HEK293 (cell line): ENCODE measurements around the gene SLC7A14.

Experiments used
- CTCF ChIA-PET: fragments of 350-600 bp; formaldehyde crosslinking; extraction: SDS; loops from one replicate; lab custom pipeline; 2021; ENCODE audit warnings: antibody characterized with exemption; lab: Yijun Ruan, JAX
- POLR2A ChIA-PET: fragments of 300-600 bp; formaldehyde crosslinking; extraction: SDS; loops from one replicate; lab custom pipeline; 2020; ENCODE audit warnings: antibody characterized with exemption, inconsistent platforms; lab: Yijun Ruan, JAX
- H3K27ac ChIP-seq: fragments of 200-500 bp; sonication (Bioruptor generic); 2 replicates; pipeline ENCODE4 v1.5.1; 2014; ENCODE audit warnings: low read depth, low read length, control low read depth, inconsistent platforms; ENCODE audit errors: extremely low read depth
- H3K36me3 ChIP-seq, 2 experiments: fragments of 200-500 bp in 1 of 2; sonication (Bioruptor generic) in 1 of 2; 1 replicate in 1 of 2; 2 replicates in 1 of 2; pipeline ENCODE4 v1.5.1; 2014 to 2017; ENCODE audit warnings: inconsistent platforms in 2 of 2, low read length in 2 of 2; ENCODE audit not compliant: control insufficient read depth in 2 of 2, insufficient read depth in 1 of 2
- H3K4me1 ChIP-seq: fragments of 200-500 bp; sonication (Bioruptor generic); 2 replicates; pipeline ENCODE4 v1.5.1; 2014; ENCODE audit warnings: mild to moderate bottlenecking, low read length, inconsistent platforms; ENCODE audit not compliant: control insufficient read depth, insufficient read depth
- H3K4me3 ChIP-seq: 2 replicates; pipeline ENCODE4 v1.5.1; 2011; ENCODE audit warnings: low read depth, mild to moderate bottlenecking, control low read depth, low read length, moderate library complexity
- H3K9me3 ChIP-seq: fragments of 200-500 bp; sonication (Bioruptor generic); 2 replicates; pipeline ENCODE4 v1.5.1; 2014; ENCODE audit warnings: low read depth, low read length, inconsistent platforms; ENCODE audit not compliant: control insufficient read depth, insufficient read depth
- HOXA7 ChIP-seq: sonication (generic); formaldehyde crosslinking; IDR thresholded peaks from 2 replicates; pipeline ENCODE4 v1.8.1; 2022; ENCODE audit warnings: missing genetic modification reagents, borderline replicate concordance
- HOXD13 ChIP-seq: sonication (generic); formaldehyde crosslinking; IDR thresholded peaks from 2 replicates; pipeline ENCODE4 v1.8.0; 2022; ENCODE audit warnings: missing genetic modification reagents, borderline replicate concordance
- KLF10 ChIP-seq: fragments of 450-650 bp; IDR thresholded peaks from 2 replicates; pipeline ENCODE4 v1.5.1; 2018; ENCODE audit warnings: missing biosample characterization, mild to moderate bottlenecking, missing genetic modification characterization
- SCRT2 ChIP-seq: fragments of 450-650 bp; formaldehyde crosslinking; IDR thresholded peaks from 2 replicates; pipeline ENCODE4 v1.5.1; 2016; ENCODE audit warnings: missing biosample characterization, missing genetic modification characterization
- WT1 ChIP-seq: fragments of 450-650 bp; formaldehyde crosslinking; IDR thresholded peaks from 2 replicates; pipeline ENCODE4 v1.5.1; 2016; ENCODE audit warnings: missing biosample characterization, missing genetic modification characterization
- YY2 ChIP-seq: fragments of 450-650 bp; formaldehyde crosslinking; IDR thresholded peaks from 2 replicates; pipeline ENCODE4 v1.5.1; 2016; ENCODE audit warnings: missing biosample characterization, missing genetic modification characterization
- ZBTB11 ChIP-seq: fragments of 450-650 bp; formaldehyde crosslinking; conservative IDR thresholded peaks from 2 replicates; pipeline ENCODE4 v1.5.1; 2016; ENCODE audit warnings: low read depth, missing biosample characterization, missing genetic modification characterization
- ZFP37 ChIP-seq: fragments of 450-650 bp; formaldehyde crosslinking; IDR thresholded peaks from 2 replicates; pipeline ENCODE4 v1.5.1; 2016; ENCODE audit warnings: missing biosample characterization, missing genetic modification characterization
- ZNF112 ChIP-seq: fragments of 450-650 bp; formaldehyde crosslinking; IDR thresholded peaks from 2 replicates; pipeline ENCODE4 v1.5.0; 2017; ENCODE audit warnings: missing biosample characterization, missing genetic modification characterization
- ZNF19 ChIP-seq: fragments of 450-650 bp; formaldehyde crosslinking; IDR thresholded peaks from 2 replicates; pipeline ENCODE4; 2016; ENCODE audit warnings: missing biosample characterization, missing genetic modification characterization, low read depth
- ZNF211 ChIP-seq: fragments of 450-650 bp; formaldehyde crosslinking; IDR thresholded peaks from 2 replicates; pipeline ENCODE4 v1.5.1; 2016; ENCODE audit warnings: low read depth, missing biosample characterization, missing genetic modification characterization
- ZNF23 ChIP-seq: fragments of 450-650 bp; formaldehyde crosslinking; IDR thresholded peaks from 2 replicates; pipeline ENCODE4 v1.5.1; 2016; ENCODE audit warnings: missing biosample characterization, missing genetic modification characterization, borderline replicate concordance
- ZNF350 ChIP-seq: fragments of 450-650 bp; formaldehyde crosslinking; IDR thresholded peaks from 2 replicates; pipeline ENCODE4 v1.5.0; 2017; ENCODE audit warnings: missing biosample characterization, mild to moderate bottlenecking, missing genetic modification characterization
- ZNF394 ChIP-seq: fragments of 450-650 bp; formaldehyde crosslinking; IDR thresholded peaks from 2 replicates; pipeline ENCODE4 v1.5.1; 2016; ENCODE audit warnings: missing biosample characterization, missing genetic modification characterization, mild to moderate bottlenecking, moderate library complexity, borderline replicate concordance
- ZNF521 ChIP-seq: fragments of 450-650 bp; formaldehyde crosslinking; IDR thresholded peaks from 2 replicates; pipeline ENCODE4 v1.5.1; 2017; ENCODE audit warnings: missing biosample characterization, mild to moderate bottlenecking, missing genetic modification characterization
- ZNF529 ChIP-seq: fragments of 450-650 bp; formaldehyde crosslinking; IDR thresholded peaks from 2 replicates; pipeline ENCODE4 v1.5.1; 2017; ENCODE audit warnings: missing genetic modification characterization, missing biosample characterization; ENCODE audit not compliant: insufficient replicate concordance
- ZNF624 ChIP-seq: fragments of 450-650 bp; formaldehyde crosslinking; IDR thresholded peaks from 2 replicates; pipeline ENCODE4 v1.5.1; 2017; ENCODE audit warnings: missing biosample characterization, missing genetic modification characterization
- ZNF645 ChIP-seq: fragments of 450-650 bp; formaldehyde crosslinking; IDR thresholded peaks from 2 replicates; pipeline ENCODE4; 2016; ENCODE audit warnings: missing biosample characterization, missing genetic modification characterization
- ZNF701 ChIP-seq: fragments of 450-650 bp; formaldehyde crosslinking; IDR thresholded peaks from 2 replicates; pipeline ENCODE4 v1.5.1; 2016; ENCODE audit warnings: missing biosample characterization, missing genetic modification characterization
- ZNF76 ChIP-seq: fragments of 450-650 bp; formaldehyde crosslinking; IDR thresholded peaks from 2 replicates; pipeline ENCODE4; 2016; ENCODE audit warnings: low read depth, missing biosample characterization, missing genetic modification characterization, borderline replicate concordance
- ZNF768 ChIP-seq: fragments of 450-650 bp; formaldehyde crosslinking; IDR thresholded peaks from 2 replicates; pipeline ENCODE4 v1.5.1; 2018; ENCODE audit warnings: missing biosample characterization, mild to moderate bottlenecking, missing genetic modification characterization
- ZNF792 ChIP-seq: fragments of 450-650 bp; formaldehyde crosslinking; IDR thresholded peaks from 2 replicates; pipeline ENCODE4 v1.5.1; 2016; ENCODE audit warnings: missing biosample characterization, missing genetic modification characterization
- TF ChIP-seq, protein P1 (sequence below): fragments of 450-650 bp; formaldehyde crosslinking; IDR thresholded peaks from 2 replicates; pipeline ENCODE4 v1.5.1; 2016; ENCODE audit warnings: missing biosample characterization, missing genetic modification characterization
- TF ChIP-seq, protein P2 (sequence below): fragments of 450-650 bp; formaldehyde crosslinking; IDR thresholded peaks from 2 replicates; pipeline ENCODE4 v1.5.1; 2016; ENCODE audit warnings: missing biosample characterization, missing genetic modification characterization
- TF ChIP-seq, protein P3 (sequence below): fragments of 450-650 bp; formaldehyde crosslinking; IDR thresholded peaks from 2 replicates; pipeline ENCODE4 v1.5.1; 2016; ENCODE audit warnings: missing biosample characterization, missing genetic modification characterization

The SLC7A14 gene

DNA sequence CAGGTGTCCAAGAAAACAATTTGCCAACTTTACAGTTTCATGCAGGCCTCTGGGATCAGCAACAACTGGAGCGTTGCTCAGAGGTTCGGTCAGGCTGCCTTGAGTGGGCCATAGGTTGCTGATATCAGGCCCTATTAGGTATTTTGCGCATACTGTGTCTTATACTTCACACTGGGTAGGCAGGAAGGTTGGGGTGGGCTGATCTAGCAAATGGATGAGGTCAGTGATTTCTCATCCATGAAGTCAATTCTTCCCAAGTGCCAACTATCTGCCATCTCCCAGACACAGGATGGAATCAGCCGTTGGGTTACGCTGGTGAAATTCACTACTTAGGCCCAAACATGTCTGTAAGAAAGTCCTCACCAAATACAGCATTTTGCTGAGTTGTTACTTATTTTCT is 77.6 kb downstream of the SLC7A14 start (continued):
- no peak for TF ChIP-seq ZNF645
- TF ChIP-seq ZNF19 (tag by site-specific recombination) = no peak
- TF ChIP-seq KLF10 (tag by site-specific recombination) = no peak
- TF ChIP-seq ZFP37 (tag by site-specific recombination) = no peak
- no peak for TF ChIP-seq ZNF792 (tag by site-specific recombination)
- TF ChIP-seq, protein P1, sequence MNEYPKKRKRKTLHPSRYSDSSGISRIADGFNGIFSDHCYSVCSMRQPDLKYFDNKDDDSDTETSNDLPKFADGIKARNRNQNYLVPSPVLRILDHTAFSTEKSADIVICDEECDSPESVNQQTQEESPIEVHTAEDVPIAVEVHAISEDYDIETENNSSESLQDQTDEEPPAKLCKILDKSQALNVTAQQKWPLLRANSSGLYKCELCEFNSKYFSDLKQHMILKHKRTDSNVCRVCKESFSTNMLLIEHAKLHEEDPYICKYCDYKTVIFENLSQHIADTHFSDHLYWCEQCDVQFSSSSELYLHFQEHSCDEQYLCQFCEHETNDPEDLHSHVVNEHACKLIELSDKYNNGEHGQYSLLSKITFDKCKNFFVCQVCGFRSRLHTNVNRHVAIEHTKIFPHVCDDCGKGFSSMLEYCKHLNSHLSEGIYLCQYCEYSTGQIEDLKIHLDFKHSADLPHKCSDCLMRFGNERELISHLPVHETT (tag by site-specific recombination) = no peak
- TF ChIP-seq ZNF23 (tag by site-specific recombination) = no peak
- no peak for TF ChIP-seq ZNF112 (tag by site-specific recombination)

GRCh38 chr3:170507063-170507462 is 78.8 kb downstream of the SLC7A14 start:
- ChIA-PET CTCF (interaction anchor here (0.6 to 0.9 kb wide), 3 partner anchors 15 to 355 kb away, joined by 3 read pairs; no protein-coding TSS in a partner anchor), POLR2A (no interaction called here)
- Histone ChIP-seq H3K9me3 (no peaks in the 10 kb centered on the region), H3K36me3 (no peaks in the 10 kb centered on the region), H3K4me1 (no peaks in the 10 kb centered on the region), H3K4me3 (no peak overlapping the region), H3K27ac (no peak overlapping the region)
- TF ChIP-seq ZNF350 (no peak), ZBTB11 (no peak), YY2 (tag by site-specific recombination) (no peak), ZNF394 (tag by site-specific recombination) (no peak), SCRT2 (tag by site-specific recombination) (no peak), WT1 (tag by site-specific recombination) (no peak), HOXA7 (no peak), ZNF76 (tag by site-specific recombination) (no peak), ZNF624 (no peak), ZNF529 (no peak), HOXD13 (CRISPR knock-in tag) (no peak), ZNF211 (tag by site-specific recombination) (no peak), ZNF701 (tag by site-specific recombination) (no peak), ZNF768 (tag by site-specific recombination) (no peak), ZNF521 (no peak)
- TF ChIP-seq, protein P2, sequence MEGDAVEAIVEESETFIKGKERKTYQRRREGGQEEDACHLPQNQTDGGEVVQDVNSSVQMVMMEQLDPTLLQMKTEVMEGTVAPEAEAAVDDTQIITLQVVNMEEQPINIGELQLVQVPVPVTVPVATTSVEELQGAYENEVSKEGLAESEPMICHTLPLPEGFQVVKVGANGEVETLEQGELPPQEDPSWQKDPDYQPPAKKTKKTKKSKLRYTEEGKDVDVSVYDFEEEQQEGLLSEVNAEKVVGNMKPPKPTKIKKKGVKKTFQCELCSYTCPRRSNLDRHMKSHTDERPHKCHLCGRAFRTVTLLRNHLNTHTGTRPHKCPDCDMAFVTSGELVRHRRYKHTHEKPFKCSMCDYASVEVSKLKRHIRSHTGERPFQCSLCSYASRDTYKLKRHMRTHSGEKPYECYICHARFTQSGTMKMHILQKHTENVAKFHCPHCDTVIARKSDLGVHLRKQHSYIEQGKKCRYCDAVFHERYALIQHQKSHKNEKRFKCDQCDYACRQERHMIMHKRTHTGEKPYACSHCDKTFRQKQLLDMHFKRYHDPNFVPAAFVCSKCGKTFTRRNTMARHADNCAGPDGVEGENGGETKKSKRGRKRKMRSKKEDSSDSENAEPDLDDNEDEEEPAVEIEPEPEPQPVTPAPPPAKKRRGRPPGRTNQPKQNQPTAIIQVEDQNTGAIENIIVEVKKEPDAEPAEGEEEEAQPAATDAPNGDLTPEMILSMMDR (tag by site-specific recombination) = no peak
- TF ChIP-seq, protein P3, sequence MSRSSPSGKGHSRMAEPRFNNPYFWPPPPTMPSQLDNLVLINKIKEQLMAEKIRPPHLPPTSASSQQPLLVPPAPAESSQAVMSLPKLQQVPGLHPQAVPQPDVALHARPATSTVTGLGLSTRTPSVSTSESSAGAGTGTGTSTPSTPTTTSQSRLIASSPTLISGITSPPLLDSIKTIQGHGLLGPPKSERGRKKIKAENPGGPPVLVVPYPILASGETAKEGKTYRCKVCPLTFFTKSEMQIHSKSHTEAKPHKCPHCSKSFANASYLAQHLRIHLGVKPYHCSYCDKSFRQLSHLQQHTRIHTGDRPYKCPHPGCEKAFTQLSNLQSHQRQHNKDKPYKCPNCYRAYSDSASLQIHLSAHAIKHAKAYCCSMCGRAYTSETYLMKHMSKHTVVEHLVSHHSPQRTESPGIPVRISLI (tag by site-specific recombination) = no peak
